Liver (tissue), 9 donors: ENCODE measurements around the gene HOXB3. TPM values are rescaled to one million over a fixed set of nuclear protein-coding genes. Genes with fewer than 3 reads are reported as not detected.
A peak's percentile ranks its signal among the peaks of the same experiment; 100 is the strongest.

ENCODE experiments used
- DNase-seq: peaks from one replicate; pipeline ENCODE4 v3.0.0-alpha.2; 2017; ENCODE audit warnings: low spot score
- H3K27ac ChIP-seq, 2 donors: one replicate each; pipeline ENCODE4 v1.7.0; 2013; ENCODE audit warnings: inconsistent platforms in 2 of 2, low read length in 2 of 2, control low read depth in 1 of 2, low read depth in 1 of 2, mild to moderate bottlenecking in 1 of 2
- H3K27me3 ChIP-seq, 4 donors: one replicate each; pipeline versions ENCODE4 v1.6.1 to v1.7.0; 2013; ENCODE audit warnings: low read length in 3 of 4, inconsistent platforms in 1 of 4, mild to moderate bottlenecking in 1 of 4, moderate library complexity in 1 of 4; ENCODE audit not compliant: control insufficient read depth in 4 of 4, insufficient read depth in 4 of 4
- H3K36me3 ChIP-seq, 4 donors: one replicate each; pipeline versions ENCODE4 v1.6.1 to v1.7.0; 2013; ENCODE audit warnings: low read length in 3 of 4, mild to moderate bottlenecking in 3 of 4, low read depth in 1 of 4, moderate library complexity in 1 of 4; ENCODE audit not compliant: control insufficient read depth in 4 of 4, insufficient read depth in 3 of 4
- H3K4me1 ChIP-seq, 4 donors: one replicate each; pipeline versions ENCODE4 v1.6.1 to v1.7.0; 2013; ENCODE audit warnings: low read length in 3 of 4, mild to moderate bottlenecking in 3 of 4, moderate library complexity in 1 of 4; ENCODE audit not compliant: control insufficient read depth in 4 of 4, insufficient read depth in 4 of 4
- H3K4me3 ChIP-seq, 3 donors: one replicate each; pipeline versions ENCODE4 v1.6.1 to v1.7.0; 2013; ENCODE audit warnings: low read length in 3 of 3, control low read depth in 1 of 3, low read depth in 1 of 3, mild to moderate bottlenecking in 1 of 3
- H3K9ac ChIP-seq, 2 donors: one replicate each; pipeline ENCODE4 v1.7.0; 2013; ENCODE audit warnings: low read length in 2 of 2, mild to moderate bottlenecking in 2 of 2, moderate library complexity in 2 of 2, control low read depth in 1 of 2, low read depth in 1 of 2
- H3K9me3 ChIP-seq, 4 donors: one replicate each; pipeline versions ENCODE4 v1.6.1 to v1.7.0; 2013; ENCODE audit warnings: low read length in 3 of 4; ENCODE audit not compliant: control insufficient read depth in 4 of 4
- ATF3 ChIP-seq: IDR thresholded peaks from 2 replicates; pipeline ENCODE4 v1.6.1; 2016; ENCODE audit warnings: antibody characterized with exemption
- CTCF ChIP-seq: fragments of 150-350 bp; IDR thresholded peaks from 2 replicates; pipeline ENCODE4 v1.5.1; 2017; ENCODE audit warnings: improper control_type of control experiment, low read depth, low read length; ENCODE audit not compliant: missing input control
- FOXA1 ChIP-seq: IDR thresholded peaks from 2 replicates; pipeline ENCODE4 v1.6.1; 2016; ENCODE audit warnings: antibody characterized with exemption
- FOXA2 ChIP-seq: IDR thresholded peaks from 2 replicates; pipeline ENCODE4 v1.6.1; 2016; ENCODE audit warnings: antibody characterized with exemption
- GABPA ChIP-seq, 2 donors: IDR thresholded peaks in 1 of 2; conservative IDR thresholded peaks in 1 of 2; 2 replicates each; pipeline ENCODE4 v1.6.1; 2016; ENCODE audit warnings: antibody characterized with exemption in 2 of 2, mild to moderate bottlenecking in 1 of 2, moderate library complexity in 1 of 2
- HNF4A ChIP-seq, 2 donors: conservative IDR thresholded peaks; 2 replicates each; pipeline ENCODE4 v1.6.1; 2016; ENCODE audit warnings: antibody characterized with exemption in 2 of 2, mild to moderate bottlenecking in 2 of 2
- HNF4G ChIP-seq: IDR thresholded peaks from 2 replicates; pipeline ENCODE4 v1.6.1; 2016; ENCODE audit warnings: antibody characterized with exemption
- JUND ChIP-seq, 2 donors: IDR thresholded peaks; 2 replicates each; pipeline ENCODE4 v1.6.1; 2016; ENCODE audit warnings: antibody characterized with exemption in 2 of 2
- MAX ChIP-seq: IDR thresholded peaks from 2 replicates; pipeline ENCODE4 v1.6.1; 2016; ENCODE audit warnings: antibody characterized with exemption
- NR2F2 ChIP-seq: IDR thresholded peaks from 2 replicates; pipeline ENCODE4 v1.6.1; 2016; ENCODE audit warnings: antibody characterized with exemption
- REST ChIP-seq: IDR thresholded peaks from 2 replicates; pipeline ENCODE4 v1.6.1; 2016; ENCODE audit warnings: antibody characterized with exemption, mild to moderate bottlenecking
- RXRA ChIP-seq, 2 donors: IDR thresholded peaks; 2 replicates each; pipeline ENCODE4 v1.6.1; 2017 to 2018; ENCODE audit warnings: antibody characterized with exemption in 2 of 2, mild to moderate bottlenecking in 1 of 2
- SP1 ChIP-seq: IDR thresholded peaks from 2 replicates; pipeline ENCODE4 v1.6.1; 2018; ENCODE audit warnings: antibody characterized with exemption, mild to moderate bottlenecking
- TAF1 ChIP-seq: conservative IDR thresholded peaks from 2 replicates; pipeline ENCODE4 v1.6.1; 2016; ENCODE audit warnings: antibody characterized with exemption, mild to moderate bottlenecking
- YY1 ChIP-seq: IDR thresholded peaks from 2 replicates; pipeline ENCODE4 v1.6.1; 2016; ENCODE audit warnings: antibody characterized with exemption, mild to moderate bottlenecking
- ZBTB33 ChIP-seq: IDR thresholded peaks from 2 replicates; pipeline ENCODE4 v1.6.1; 2016; ENCODE audit warnings: antibody characterized with exemption
- WGBS: extraction: QIAGEN DNeasy Blood & Tissue Kit; methylation state at CpG from one replicate; pipeline ENCODE4 v1.1.7; 2013; 5-methylcytosine and 5-hydroxymethylcytosine counted together
- polyA plus RNA-seq, 2 donors: library from polyadenylated mRNA; stranded (reverse) in 1 of 2; unstranded in 1 of 2; fragments of 200-250 nt in 1 of 2; fragments of >200 nt in 1 of 2; fragmentation: Nextera tagmentation in 1 of 2; extraction: Ambion mirVana in 1 of 2; gene quantifications; one replicate each; pipeline versions ENCODE4 v1.2.1 to v1.2.3, GENCODE V29; 2013 to 2015
- total RNA-seq, 2 donors: library from RNA; depleted of rRNA; stranded (reverse); fragments of >200 nt; gene quantifications; one replicate each; pipeline ENCODE4 v1.2.3, GENCODE V29; 2014
- donor health status: healthy.
- donor health status: healthy.
- donor health status: healthy.
- donor health status: healthy.
- donor health status: healthy.

The HOXB3 gene
- total and polyA plus RNA-seq, 4 donors = 0.75 to 2.2 (median 1.2) TPM

- H3K4me1 ChIP-seq = no peaks in the 10 kb centered on the region
- H3K27ac ChIP-seq = peak overlapping the region in 1 of 2 donors; percentile 57
- no peaks in the 10 kb centered on the region for H3K36me3 ChIP-seq
- no peaks in the 10 kb centered on the region for H3K9me3 ChIP-seq
- DNase-seq = no peak
- 11% methylated on average over 36 of the region's 36 CpGs for WGBS
- peak overlapping the region in 1 of 3 donors; percentile 11 for H3K4me3 ChIP-seq
- no peak overlapping the region for H3K9ac ChIP-seq
- peak; percentile 32 to 39 for TF ChIP-seq RXRA (IDR thresholded peaks at IDR 0.05)
- TF ChIP-seq REST = no peak
- peaks cover 0 to 3% (median 2%) of the 10 kb centered on the region in 4 donors for H3K27me3 ChIP-seq
Measured at GRCh38 chr17:48555258-48556228, 34.5 kb downstream of the HOXB3 start.

GRCh38 chr17:48554412-48555257 is 35.4 kb downstream of the HOXB3 start:
- Histone ChIP-seq H3K4me1 (no peaks in the 10 kb centered on the region), H3K36me3 (no peaks in the 10 kb centered on the region), H3K9me3 (no peaks in the 10 kb centered on the region), H3K27ac (peak overlapping the region; percentile 41 to 46), H3K27me3 (peaks cover 0 to 9% (median 3%) of the 10 kb centered on the region in 4 donors), H3K4me3 (no peak overlapping the region), H3K9ac (no peak overlapping the region)
- DNase-seq = no peak
- WGBS = 29% methylated on average over 44 of the region's 44 CpGs
- TF ChIP-seq RXRA (IDR thresholded peaks at IDR 0.05) = no peak
- no peak for TF ChIP-seq NR2F2
- no peak for TF ChIP-seq REST
- no peak for TF ChIP-seq CTCF
- no peak for TF ChIP-seq TAF1
- no peak for TF ChIP-seq HNF4G
- no peak for TF ChIP-seq ZBTB33
- TF ChIP-seq FOXA2 = no peak
- TF ChIP-seq JUND (IDR thresholded peaks at IDR 0.05) = no peak
- TF ChIP-seq FOXA1 = no peak
- TF ChIP-seq MAX = no peak
- TF ChIP-seq HNF4A (conservative IDR thresholded peaks at IDR 0.05) = no peak
- TF ChIP-seq SP1 = no peak
- no peak for TF ChIP-seq GABPA (IDR thresholded peaks at IDR 0.05 in 1 of 2, conservative IDR thresholded peaks at IDR 0.05 in 1 of 2)
- no peak for TF ChIP-seq YY1
- no peak for TF ChIP-seq ATF3
